ENCODE results near the gene CEBPZ. TPM values are rescaled to one million over a fixed set of nuclear protein-coding genes. Genes with fewer than 3 reads are reported as not detected.

CEBPZ gene, protein sequence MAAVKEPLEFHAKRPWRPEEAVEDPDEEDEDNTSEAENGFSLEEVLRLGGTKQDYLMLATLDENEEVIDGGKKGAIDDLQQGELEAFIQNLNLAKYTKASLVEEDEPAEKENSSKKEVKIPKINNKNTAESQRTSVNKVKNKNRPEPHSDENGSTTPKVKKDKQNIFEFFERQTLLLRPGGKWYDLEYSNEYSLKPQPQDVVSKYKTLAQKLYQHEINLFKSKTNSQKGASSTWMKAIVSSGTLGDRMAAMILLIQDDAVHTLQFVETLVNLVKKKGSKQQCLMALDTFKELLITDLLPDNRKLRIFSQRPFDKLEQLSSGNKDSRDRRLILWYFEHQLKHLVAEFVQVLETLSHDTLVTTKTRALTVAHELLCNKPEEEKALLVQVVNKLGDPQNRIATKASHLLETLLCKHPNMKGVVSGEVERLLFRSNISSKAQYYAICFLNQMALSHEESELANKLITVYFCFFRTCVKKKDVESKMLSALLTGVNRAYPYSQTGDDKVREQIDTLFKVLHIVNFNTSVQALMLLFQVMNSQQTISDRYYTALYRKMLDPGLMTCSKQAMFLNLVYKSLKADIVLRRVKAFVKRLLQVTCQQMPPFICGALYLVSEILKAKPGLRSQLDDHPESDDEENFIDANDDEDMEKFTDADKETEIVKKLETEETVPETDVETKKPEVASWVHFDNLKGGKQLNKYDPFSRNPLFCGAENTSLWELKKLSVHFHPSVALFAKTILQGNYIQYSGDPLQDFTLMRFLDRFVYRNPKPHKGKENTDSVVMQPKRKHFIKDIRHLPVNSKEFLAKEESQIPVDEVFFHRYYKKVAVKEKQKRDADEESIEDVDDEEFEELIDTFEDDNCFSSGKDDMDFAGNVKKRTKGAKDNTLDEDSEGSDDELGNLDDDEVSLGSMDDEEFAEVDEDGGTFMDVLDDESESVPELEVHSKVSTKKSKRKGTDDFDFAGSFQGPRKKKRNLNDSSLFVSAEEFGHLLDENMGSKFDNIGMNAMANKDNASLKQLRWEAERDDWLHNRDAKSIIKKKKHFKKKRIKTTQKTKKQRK
- total RNA-seq, result 43.9 and 56.5 TPM in 2 replicates
- total RNA-seq (2013), result 57.9 TPM
- 5.3 and 12.6 TPM in 2 replicates for polyA plus RNA-seq
- 12.0 and 16.2 TPM in 2 replicates for polyA minus RNA-seq

DNA sequence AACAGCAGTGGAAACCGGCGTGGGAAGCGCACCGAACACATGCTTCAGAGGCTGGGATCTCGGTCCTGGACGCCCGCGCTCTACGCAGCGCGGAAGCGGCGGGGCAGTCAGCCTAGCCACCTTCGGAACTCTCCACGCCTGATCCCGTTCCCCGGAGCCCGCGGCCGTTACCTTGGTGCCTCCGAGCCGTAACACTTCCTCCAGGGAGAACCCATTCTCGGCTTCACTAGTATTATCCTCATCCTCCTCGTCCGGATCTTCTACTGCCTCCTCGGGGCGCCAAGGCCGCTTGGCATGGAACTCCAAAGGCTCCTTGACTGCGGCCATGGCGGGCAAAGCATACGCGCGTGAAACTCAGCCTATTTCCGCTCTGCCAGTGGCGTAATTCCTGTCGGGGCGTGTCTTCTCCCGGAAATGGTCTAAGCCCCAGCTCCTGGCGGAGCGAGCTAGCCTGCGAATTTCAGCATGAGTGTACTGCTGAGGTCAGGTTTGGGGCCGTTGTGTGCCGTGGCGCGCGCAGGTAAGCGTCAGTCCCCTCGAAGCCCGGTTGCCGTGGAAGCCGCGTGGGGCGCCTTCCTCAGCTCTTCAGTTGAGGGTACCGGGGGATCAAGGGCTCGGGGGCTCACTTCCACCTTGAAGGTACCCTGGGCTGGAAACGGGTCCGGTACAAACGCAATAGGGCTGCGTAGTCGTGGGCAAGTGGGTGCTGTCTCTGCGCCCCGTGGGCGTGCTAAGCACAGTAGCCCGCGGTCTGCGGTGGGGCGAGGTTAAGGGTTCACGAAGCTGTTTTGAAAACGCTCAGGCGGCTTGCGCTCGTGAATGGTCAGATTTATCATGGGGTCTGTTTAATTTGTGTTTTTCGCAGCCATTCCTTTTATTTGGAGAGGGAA lies at the start of gene CEBPZ, which contains the start of gene NDUFAF7:
CEBPZ (minus strand) TSS at position 356 of the 890 bp plus-strand sequence; CDS start at position 327, 29 bp downstream.
NDUFAF7 (plus strand) TSS at position 418 of the 890 bp plus-strand sequence; CDS start at position 466, 48 bp downstream.
- H3K36me3 ChIP-seq (replicated peaks in 1 of 2; ENCODE audit: control extremely low read depth in 1 of 2, control insufficient read depth in 1 of 2, extremely low read depth in 1 of 2, insufficient read depth in 2 of 2, low read length in 1 of 2), result peaks cover 3 to 24% of the 10 kb centered on the region in 2 experiments
- peak within 1 kb of the TSS; percentile 86 for H2AFZ ChIP-seq (ENCODE audit: insufficient read depth, low read depth, low read length, poor library complexity, severe bottlenecking)
- ChIA-PET POLR2A (interaction anchor here (0.6 to 1.7 kb wide), 3 partner anchors 11 to 35 kb away, joined by 3 to 4 read pairs (median 4); no protein-coding TSS in a partner anchor), CTCF (interaction anchor here (1.1 to 1.4 kb wide), 2 partner anchors 13 to 23 kb away, joined by 3 read pairs; no protein-coding TSS in a partner anchor)
- no peaks in the 10 kb centered on the region for H3K9me3 ChIP-seq (ENCODE audit: control extremely low read depth in 1 of 3, control insufficient read depth in 2 of 3, insufficient read depth in 1 of 3, low read length in 2 of 3)
- peak within 1 kb of the TSS; percentile 76 to 95 (median 91) for H3K4me3 ChIP-seq (ENCODE audit: control extremely low read depth in 1 of 5, extremely low read depth in 1 of 5, insufficient read depth in 1 of 5, low read depth in 2 of 5, low read length in 4 of 5)
- intact Hi-C loops (cut with micrococcal nuclease), result loop anchor here (1.0 to 5.0 kb wide), 6 partner anchors 35 to 646 kb away; partner anchors contain the start of genes CEBPZOS, EIF2AK2, GPATCH11 and HEATR5B
- Mint-ChIP-seq H3K27me3 (no peaks in the 10 kb centered on the region), H3K27ac (no peak within 1 kb of the TSS), H3K9me3 (ENCODE audit: insufficient read depth) (no peaks in the 10 kb centered on the region), H3K4me3 (no peak within 1 kb of the TSS), H3K4me1 (peaks cover 18% of the 10 kb centered on the region)
- DNase-seq, result peak; percentile 90
- H3K27ac ChIP-seq (ENCODE audit: low read length in 2 of 2), result peak within 1 kb of the TSS; percentile 85 to 90
- no peaks in the 10 kb centered on the region for H3K27me3 ChIP-seq (replicated peaks in 1 of 4; ENCODE audit: control extremely low read depth in 1 of 4, control insufficient read depth in 3 of 4, insufficient read depth in 4 of 4, low read length in 3 of 4)
- peaks cover 26 to 28% of the 10 kb centered on the region in 2 donors for H3K4me1 ChIP-seq (ENCODE audit: control insufficient read depth in 2 of 2, insufficient read depth in 2 of 2, low read length in 2 of 2)
- TF ChIP-seq, protein P1, sequence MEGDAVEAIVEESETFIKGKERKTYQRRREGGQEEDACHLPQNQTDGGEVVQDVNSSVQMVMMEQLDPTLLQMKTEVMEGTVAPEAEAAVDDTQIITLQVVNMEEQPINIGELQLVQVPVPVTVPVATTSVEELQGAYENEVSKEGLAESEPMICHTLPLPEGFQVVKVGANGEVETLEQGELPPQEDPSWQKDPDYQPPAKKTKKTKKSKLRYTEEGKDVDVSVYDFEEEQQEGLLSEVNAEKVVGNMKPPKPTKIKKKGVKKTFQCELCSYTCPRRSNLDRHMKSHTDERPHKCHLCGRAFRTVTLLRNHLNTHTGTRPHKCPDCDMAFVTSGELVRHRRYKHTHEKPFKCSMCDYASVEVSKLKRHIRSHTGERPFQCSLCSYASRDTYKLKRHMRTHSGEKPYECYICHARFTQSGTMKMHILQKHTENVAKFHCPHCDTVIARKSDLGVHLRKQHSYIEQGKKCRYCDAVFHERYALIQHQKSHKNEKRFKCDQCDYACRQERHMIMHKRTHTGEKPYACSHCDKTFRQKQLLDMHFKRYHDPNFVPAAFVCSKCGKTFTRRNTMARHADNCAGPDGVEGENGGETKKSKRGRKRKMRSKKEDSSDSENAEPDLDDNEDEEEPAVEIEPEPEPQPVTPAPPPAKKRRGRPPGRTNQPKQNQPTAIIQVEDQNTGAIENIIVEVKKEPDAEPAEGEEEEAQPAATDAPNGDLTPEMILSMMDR (IDR thresholded peaks at IDR 0.05), result no peak
- TF ChIP-seq EZH2 (IDR thresholded peaks at IDR 0.05; ENCODE audit: borderline replicate concordance, insufficient read depth, low read depth, low read length, poor library complexity, severe bottlenecking), result no peak
- peak; percentile 92 for ATAC-seq (ENCODE audit: low read depth)
- H3K4me2 ChIP-seq (replicated peaks; ENCODE audit: low read depth, low read length, poor library complexity, severe bottlenecking), result peak within 1 kb of the TSS; percentile 80
- peaks cover 21% of the 10 kb centered on the region for H4K20me1 ChIP-seq (ENCODE audit: control insufficient read depth, insufficient read depth, low read length, poor library complexity, severe bottlenecking)
- peak within 1 kb of the TSS; percentile 94 for H3K9ac ChIP-seq (ENCODE audit: low read length)
- peaks cover 88% of the 10 kb centered on the region for H3K79me2 ChIP-seq (ENCODE audit: control insufficient read depth, insufficient read depth, low read length)
- WGBS (ENCODE audit: insufficient coverage), result under 1% methylated on average over 73 of the region's 73 CpGs
